ENCODE results near the gene MAP7D3. TPM values are rescaled to one million over a fixed set of nuclear protein-coding genes. Genes with fewer than 3 reads are reported as not detected.

Gene MAP7D3
- total and polyA plus RNA-seq, 9 of the 15 experiments (the other 6 are each of a cell fraction or from before 2014, with no cell fraction given), result 9.4 to 27.7 (median 14.0) TPM

DNA sequence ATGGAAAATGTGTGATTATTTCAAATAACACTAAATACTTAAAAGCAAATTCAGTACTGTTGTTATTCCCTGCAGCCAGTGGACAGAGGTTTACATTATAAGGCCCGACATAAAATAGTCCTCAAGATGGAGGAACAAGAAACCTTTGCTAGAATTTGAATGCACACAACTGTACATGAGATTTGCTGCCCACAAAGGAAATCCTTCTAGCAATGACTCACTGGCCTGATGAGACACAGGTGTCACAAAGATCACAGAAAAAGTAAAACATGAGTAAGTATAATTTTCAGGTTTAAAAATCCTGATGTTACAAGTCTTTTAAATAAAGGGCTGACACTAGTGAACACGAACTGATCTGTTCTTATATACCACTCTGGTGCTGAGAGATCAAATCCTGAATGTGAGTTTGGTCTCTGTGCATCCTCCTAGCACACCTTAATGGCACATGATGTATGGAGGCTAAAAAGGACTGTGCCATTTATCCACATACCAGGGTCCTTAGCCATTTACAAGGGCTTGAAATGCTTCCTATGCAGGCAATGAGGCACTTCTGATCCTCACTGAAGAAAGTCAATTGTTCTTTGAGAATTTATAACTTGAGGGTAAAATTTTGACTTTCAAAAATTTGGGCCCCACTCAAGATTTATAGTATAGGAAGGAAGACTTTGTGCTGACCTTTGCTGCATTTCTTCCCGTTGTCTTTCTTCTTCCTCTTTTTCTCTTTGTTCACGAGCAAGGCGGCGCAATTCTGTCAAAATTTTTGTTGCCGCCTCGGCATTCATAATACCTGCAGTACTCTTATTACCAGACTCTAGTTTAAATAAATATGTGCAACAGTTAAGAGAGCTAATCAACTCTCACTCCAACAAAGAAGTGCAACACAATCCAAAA is 23.0 kb downstream of the MAP7D3 start:
- WGBS (ENCODE audit: insufficient coverage, low coverage, missing lambda C conversion rate), result 72% methylated on average over 4 of the region's 8 CpGs
- H3K9me1 ChIP-seq (ENCODE audit: control insufficient read depth, insufficient read depth, low read length), result no peaks in the 10 kb centered on the region
- H3K4me2 ChIP-seq (ENCODE audit: insufficient read depth, low read length), result no peak overlapping the region
- no peaks in the 10 kb centered on the region; a peak in 1 of 5 replicates for H3K4me1 ChIP-seq (replicated peaks in 1 of 2; ENCODE audit: control insufficient read depth in 2 of 2, insufficient read depth in 2 of 2, low read length in 2 of 2)
- in situ Hi-C loops (cut with MboI), result no loop called here
- TF ChIP-seq TAL1 (IDR thresholded peaks at IDR 0.05) (no peak), FUS (optimal IDR thresholded peaks at IDR 0.05; ENCODE audit: low read depth, low read length) (no peak), NFE2 (IDR thresholded peaks at IDR 0.05; ENCODE audit: low read depth) (no peak), ZNF445 (CRISPR knock-in tag; IDR thresholded peaks at IDR 0.05; ENCODE audit: low read depth) (no peak)
- H2AFZ ChIP-seq (ENCODE audit: low read depth, low read length), result no peak overlapping the region
- no peaks in the 10 kb centered on the region for H3K79me2 ChIP-seq (ENCODE audit: control insufficient read depth, insufficient read depth, low read length)
- no peak for FAIRE-seq
- no peaks in the 10 kb centered on the region for H4K20me1 ChIP-seq (replicated peaks; ENCODE audit: control insufficient read depth, insufficient read depth, low read length)
- intact Hi-C loops (cut with micrococcal nuclease), result no loop called here
- H3K27ac ChIP-seq (ENCODE audit: extremely low read depth, low read depth, low read length), result no peak overlapping the region
- ATAC-seq, result no peak
- H3K4me3 ChIP-seq, result no peak overlapping the region
- no TSS peak for BruUV-seq (replicated peaks)
- H3K36me3 ChIP-seq (ENCODE audit: control insufficient read depth, insufficient read depth, low read length), result peaks cover 74% of the 10 kb centered on the region; the same call in 2 of the 3 replicates
- no peaks in the 10 kb centered on the region for H3K9me3 ChIP-seq (replicated peaks; ENCODE audit: control insufficient read depth, insufficient read depth, low read depth, low read length)
- ChIA-PET CTCF (ENCODE audit: low intra/inter-chr PET ratio) (no interaction called here), POLR2A (no interaction called here)
- H3K27me3 ChIP-seq (ENCODE audit: control insufficient read depth in 2 of 2, insufficient read depth in 2 of 2, low read length in 2 of 2), result no peaks in the 10 kb centered on the region
- DNase-seq (ENCODE audit: extremely low read depth in 1 of 4, low spot score in 3 of 4), result no peak
- H3K9ac ChIP-seq (ENCODE audit: insufficient read depth in 1 of 2, low read depth in 2 of 2, low read length in 2 of 2), result no peak overlapping the region

DNA sequence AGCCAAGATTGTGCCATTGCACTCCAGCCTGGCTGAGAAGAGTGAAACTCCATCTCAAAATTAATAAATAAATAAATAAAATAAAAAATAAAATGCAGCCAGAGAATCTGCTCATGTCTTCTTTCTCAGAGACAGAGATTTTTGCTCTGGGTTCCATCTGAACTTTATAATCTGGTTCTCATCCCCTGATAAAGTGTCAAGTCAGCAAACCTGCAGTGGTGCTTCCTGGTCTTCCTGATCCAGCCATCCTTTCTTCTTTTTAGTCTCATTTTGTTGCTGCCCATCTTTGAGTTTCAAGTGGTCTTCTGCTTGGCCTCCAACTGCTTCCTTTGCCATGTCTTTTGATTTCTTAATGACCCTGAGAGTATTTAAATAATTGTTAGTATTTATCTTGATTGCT is 24.1 kb downstream of the MAP7D3 start:
- in situ Hi-C loops (cut with MboI) (no loop called here), intact Hi-C loops (cut with micrococcal nuclease) (no loop called here)
- H3K27me3 ChIP-seq (ENCODE audit: control insufficient read depth in 2 of 2, insufficient read depth in 2 of 2, low read length in 2 of 2), result no peaks in the 10 kb centered on the region
- H3K79me2 ChIP-seq (ENCODE audit: control insufficient read depth, insufficient read depth, low read length), result no peaks in the 10 kb centered on the region
- no peaks in the 10 kb centered on the region; a peak in 1 of 5 replicates for H3K4me1 ChIP-seq (replicated peaks in 1 of 2; ENCODE audit: control insufficient read depth in 2 of 2, insufficient read depth in 2 of 2, low read length in 2 of 2)
- H3K9ac ChIP-seq (ENCODE audit: insufficient read depth in 1 of 2, low read depth in 2 of 2, low read length in 2 of 2), result no peak overlapping the region
- no peaks in the 10 kb centered on the region for H4K20me1 ChIP-seq (replicated peaks; ENCODE audit: control insufficient read depth, insufficient read depth, low read length)
- no peak for DNase-seq (ENCODE audit: extremely low read depth in 1 of 4, low spot score in 3 of 4)
- no TSS peak for BruUV-seq (replicated peaks)
- H3K36me3 ChIP-seq (ENCODE audit: control insufficient read depth, insufficient read depth, low read length), result peaks cover 79% of the 10 kb centered on the region; the same call in 2 of the 3 replicates
- H3K27ac ChIP-seq (ENCODE audit: extremely low read depth, low read depth, low read length), result no peak overlapping the region
- no peaks in the 10 kb centered on the region for H3K9me3 ChIP-seq (replicated peaks; ENCODE audit: control insufficient read depth, insufficient read depth, low read depth, low read length)
- TF ChIP-seq ZC3H4 (CRISPR knock-in tag; IDR thresholded peaks at IDR 0.05; ENCODE audit: borderline replicate concordance), result no peak
- TF ChIP-seq C11orf30 (IDR thresholded peaks at IDR 0.05; ENCODE audit: low read depth), result peak; percentile 66
- TF ChIP-seq TEAD1 (CRISPR knock-in tag; IDR thresholded peaks at IDR 0.05), result no peak
- TF ChIP-seq ZNF316 (IDR thresholded peaks at IDR 0.05), result peak; percentile 78
- TF ChIP-seq MAFG (tag; conservative IDR thresholded peaks at IDR 0.05), result peak; percentile 61; the same call in 1 of the 2 replicates
- peak; percentile 89 for TF ChIP-seq MAFK (IDR thresholded peaks at IDR 0.05; ENCODE audit: low read length)
- peak; percentile 87 for TF ChIP-seq MAFF (IDR thresholded peaks at IDR 0.05; ENCODE audit: low read length)
- TF ChIP-seq, protein P1, sequence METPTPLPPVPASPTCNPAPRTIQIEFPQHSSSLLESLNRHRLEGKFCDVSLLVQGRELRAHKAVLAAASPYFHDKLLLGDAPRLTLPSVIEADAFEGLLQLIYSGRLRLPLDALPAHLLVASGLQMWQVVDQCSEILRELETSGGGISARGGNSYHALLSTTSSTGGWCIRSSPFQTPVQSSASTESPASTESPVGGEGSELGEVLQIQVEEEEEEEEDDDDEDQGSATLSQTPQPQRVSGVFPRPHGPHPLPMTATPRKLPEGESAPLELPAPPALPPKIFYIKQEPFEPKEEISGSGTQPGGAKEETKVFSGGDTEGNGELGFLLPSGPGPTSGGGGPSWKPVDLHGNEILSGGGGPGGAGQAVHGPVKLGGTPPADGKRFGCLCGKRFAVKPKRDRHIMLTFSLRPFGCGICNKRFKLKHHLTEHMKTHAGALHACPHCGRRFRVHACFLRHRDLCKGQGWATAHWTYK (CRISPR knock-in tag; IDR thresholded peaks at IDR 0.05), result no peak
- H3K9me1 ChIP-seq (ENCODE audit: control insufficient read depth, insufficient read depth, low read length), result no peaks in the 10 kb centered on the region
- FAIRE-seq, result no peak
- CTCF ChIA-PET (ENCODE audit: low intra/inter-chr PET ratio), result no interaction called here
- POLR2A ChIA-PET, result no interaction called here
- H3K4me3 ChIP-seq, result no peak overlapping the region
- no peak overlapping the region for H2AFZ ChIP-seq (ENCODE audit: low read depth, low read length)
- no peak for ATAC-seq
- no peak overlapping the region for H3K4me2 ChIP-seq (ENCODE audit: insufficient read depth, low read length)
